Measurements from ENCODE around the gene CYP24A1.
"Not testable (repeated sequence)": the region's sequence is repeated elsewhere in the genome, so short reads cannot be mapped to it uniquely, and the experiment has no call there.

Gene CYP24A1

GRCh38 chr20:54132612-54133433, 41.0 kb downstream of the CYP24A1 start:
- DNase-seq: peak; percentile 91

GRCh38 chr20:54131675-54132611, 41.8 kb downstream of the CYP24A1 start:
- DNase-seq: peak; percentile 18

- not testable (repeated sequence) for DNase-seq
These were observed 42.7 kb downstream of the CYP24A1 start for GRCh38 chr20:54131125-54131524.

GRCh38 chr20:54129350-54129749, 44.4 kb downstream of the CYP24A1 start:
- no peak for DNase-seq

DNA sequence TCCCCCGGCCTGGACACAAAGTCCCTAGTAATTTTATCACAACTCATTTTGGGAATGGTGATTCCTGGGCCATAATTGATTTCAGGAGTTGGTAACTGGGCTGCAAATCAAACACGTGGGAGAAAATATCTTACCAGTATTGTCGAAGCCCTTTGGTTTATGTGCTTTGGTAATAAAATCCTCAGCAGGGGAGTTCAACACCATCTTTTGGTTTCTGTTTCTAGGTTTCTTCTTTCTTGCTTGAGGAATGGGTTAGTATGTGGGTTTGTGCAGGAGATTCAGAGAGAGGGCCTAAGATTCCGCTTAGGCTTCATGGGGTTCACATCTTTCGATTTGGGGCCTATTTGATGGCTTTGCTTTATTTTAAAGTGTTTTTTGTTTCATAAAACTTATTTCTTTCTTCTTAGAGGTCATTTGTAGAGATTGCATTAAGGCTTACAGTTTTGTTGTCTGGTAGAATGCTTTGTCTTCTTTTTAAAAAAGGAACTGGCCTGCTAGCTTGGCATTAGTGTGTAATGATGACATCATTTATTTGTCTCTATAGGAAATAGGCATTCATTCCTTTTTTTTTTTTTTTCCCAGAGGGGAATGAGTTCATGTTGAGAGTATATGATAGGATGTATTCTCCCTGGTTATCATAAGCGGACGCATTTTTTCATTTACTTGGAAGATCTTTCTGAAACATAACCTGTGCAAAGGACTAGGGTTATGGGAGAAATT, 45.8 kb downstream of the CYP24A1 start:
- peak; percentile 48 for DNase-seq

GRCh38 chr20:54126806-54127655, 46.8 kb downstream of the CYP24A1 start:
- DNase-seq: peak; percentile 15

GRCh38 chr20:54126328-54126727, 47.5 kb downstream of the CYP24A1 start:
- not testable (repeated sequence) for DNase-seq

DNA sequence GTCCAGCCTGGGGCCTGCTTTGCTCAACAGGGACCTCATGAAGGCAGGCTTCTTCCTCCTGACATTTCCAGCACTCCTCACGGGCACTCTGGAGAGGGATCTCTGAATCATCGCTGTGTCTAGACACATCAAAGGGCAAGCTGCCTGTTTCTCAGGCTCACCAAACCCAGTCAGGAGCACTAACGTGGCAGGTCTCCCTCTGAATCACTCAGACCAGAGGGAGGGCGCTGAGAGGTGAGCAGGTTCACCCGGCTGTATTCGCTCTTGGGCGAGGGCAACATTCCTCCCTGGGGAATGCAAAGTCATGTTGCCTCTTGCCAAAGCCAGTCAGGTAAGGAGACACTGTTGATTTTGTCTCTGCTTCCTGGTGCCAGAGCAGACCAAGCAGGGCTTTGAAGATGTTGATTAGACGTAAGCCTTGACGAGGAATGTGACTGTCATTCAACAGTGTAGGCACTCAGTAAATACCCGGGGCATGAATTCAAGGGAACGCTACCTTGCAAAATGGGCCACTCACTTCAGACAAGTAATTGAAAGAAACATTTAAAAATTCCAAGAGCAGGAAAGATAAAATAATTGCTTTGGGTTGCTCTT, 50.1 kb downstream of the CYP24A1 start:
- peak; percentile 97 for DNase-seq

DNA sequence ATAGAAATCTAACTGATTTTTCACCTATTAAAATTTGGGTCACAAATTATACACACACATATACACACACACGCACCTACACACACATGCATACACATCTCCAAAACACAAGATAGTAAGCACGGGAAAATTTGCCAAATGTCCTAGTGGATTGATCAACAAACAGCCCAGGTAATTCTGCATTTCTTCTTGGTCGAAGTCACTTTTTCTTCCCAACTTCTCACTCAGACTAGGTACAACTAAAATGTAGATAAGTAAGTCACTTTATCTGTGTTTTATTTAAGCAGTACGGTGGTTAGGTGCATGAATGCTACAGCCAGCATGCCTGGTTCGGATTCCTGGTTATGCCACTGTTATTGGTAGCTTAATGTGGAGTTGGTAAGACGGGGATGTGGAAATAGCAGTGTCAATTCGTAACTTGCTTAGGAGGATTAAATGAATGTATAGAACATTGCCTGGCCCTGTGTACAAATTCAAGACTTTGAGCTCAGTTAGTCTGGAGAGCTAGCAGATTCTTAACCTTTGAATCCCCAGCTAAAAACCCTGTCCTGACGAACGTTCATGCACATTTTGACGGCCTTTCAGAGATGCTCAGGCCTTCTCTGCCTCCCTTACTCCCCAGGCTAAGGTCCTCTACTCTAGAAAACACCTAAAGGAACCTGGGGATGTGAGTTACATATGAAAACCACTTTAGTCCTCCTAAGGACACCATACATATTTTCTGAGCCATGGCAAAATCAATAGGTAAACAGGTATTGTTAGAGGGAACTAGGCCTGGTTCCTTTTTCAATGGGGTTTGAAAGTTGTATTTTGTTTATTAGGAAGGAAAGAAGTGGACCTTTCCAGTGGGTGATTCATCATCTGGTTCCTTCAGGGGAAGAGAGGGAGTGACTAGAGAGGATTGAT, 50.9 kb downstream of the CYP24A1 start:
- DNase-seq: no peak

- DNase-seq: no peak
These were observed 51.6 kb downstream of the CYP24A1 start for GRCh38 chr20:54122189-54122588.

- no peak for DNase-seq
These were observed 54.0 kb downstream of the CYP24A1 start for GRCh38 chr20:54119744-54120143.

DNA sequence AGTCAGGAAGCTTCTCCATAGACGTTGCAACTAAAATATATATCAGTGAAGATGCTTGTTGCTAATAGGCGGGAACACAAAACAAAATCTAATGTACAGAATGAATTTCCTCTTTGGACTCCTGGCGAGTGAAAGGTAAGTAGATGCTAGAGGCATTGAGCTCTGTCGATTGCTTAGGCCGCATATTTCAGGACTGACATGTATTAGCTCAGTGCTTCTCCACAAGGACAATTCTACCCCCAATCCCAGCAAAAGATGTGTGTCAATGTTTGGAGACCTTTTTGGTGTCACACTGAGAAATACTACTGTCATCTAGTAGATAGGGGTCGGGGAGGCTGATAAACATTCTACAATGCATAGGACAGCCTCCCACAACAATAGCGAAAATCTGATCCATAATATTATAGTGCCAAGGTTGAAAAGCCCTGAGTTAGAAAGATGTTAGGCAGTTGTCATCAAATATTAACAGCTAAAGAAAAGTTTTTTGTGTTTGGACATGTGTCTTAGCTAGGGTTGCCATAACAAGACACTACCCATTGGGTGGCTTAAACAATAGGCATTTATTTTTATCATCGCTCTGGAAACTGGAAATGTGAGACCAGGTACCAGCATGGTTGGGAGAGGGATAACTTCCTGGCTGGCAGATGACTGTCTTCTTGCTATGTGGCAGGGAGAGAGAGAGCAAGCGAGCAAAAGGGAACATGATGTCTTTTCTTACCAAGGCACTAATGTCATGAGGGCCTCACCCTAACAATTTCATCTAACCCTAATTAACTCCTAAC, 55.4 kb downstream of the CYP24A1 start:
- no peak for DNase-seq

DNA sequence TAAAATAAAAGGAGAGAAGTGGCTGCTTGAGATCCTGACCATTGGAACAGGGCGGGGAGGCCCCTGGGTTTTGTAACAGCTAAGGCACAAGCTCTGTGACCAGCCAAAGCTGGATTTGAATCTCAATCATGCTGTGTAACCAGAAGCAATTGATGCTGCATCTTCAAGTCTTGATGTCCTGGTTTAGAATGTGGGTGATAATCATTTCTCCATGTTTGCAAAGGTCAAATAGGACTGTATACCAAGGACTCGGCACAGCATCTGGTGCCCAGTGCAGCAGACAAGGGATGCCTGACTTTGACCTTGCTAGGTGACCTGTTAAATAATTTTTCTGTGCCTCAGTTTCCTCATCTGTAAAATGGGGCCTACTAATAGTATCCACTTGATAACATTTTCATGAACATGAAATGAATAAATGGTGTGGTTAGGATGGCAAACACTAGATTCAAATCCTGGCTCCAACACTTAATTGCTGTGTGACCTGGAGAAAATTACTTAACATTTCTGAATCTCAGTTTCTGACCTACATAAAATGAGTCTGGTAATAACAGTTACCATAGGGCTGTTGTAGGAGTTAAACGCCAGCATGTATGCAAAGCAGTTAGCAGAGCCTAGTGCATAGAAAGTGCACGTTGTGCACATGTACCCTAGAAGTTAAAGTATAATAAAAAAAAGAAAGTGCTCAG, 57.1 kb downstream of the CYP24A1 start:
- DNase-seq: no peak

DNA sequence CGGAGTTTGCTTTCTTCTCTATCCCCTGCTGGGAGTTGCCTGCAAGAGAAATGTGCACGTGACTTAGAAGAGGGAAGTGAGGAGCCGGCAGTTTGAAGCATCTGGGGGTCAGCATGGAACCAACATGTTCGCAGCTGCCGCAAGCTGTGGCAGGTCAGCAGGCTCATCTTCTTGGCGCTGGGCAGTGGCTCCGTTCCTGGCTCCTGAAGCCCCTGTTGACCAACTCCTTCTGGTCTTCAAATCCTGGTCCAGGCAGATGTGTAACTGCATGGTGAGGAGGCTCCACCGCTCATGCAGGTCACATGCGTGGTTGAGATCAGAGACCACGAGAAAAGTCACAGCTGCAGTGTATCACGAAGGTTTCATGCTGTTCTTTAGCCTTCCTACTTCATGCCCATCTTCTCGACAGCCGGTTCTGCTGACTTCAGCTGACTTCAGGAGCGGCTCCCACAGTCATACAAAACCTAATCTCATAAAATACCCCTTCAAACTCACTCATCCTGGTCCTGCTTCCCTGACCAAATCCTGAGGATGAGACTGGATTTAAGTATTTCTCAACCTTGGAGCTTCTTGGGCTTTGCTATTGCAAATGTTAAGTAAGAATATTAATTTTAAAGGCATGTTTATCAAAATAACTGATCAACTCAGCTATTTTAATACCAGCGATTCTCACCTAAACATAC, 58.5 kb downstream of the CYP24A1 start:
- DNase-seq: no peak

GRCh38 chr20:54114109-54114508, 59.7 kb downstream of the CYP24A1 start:
- DNase-seq: no peak

DNA sequence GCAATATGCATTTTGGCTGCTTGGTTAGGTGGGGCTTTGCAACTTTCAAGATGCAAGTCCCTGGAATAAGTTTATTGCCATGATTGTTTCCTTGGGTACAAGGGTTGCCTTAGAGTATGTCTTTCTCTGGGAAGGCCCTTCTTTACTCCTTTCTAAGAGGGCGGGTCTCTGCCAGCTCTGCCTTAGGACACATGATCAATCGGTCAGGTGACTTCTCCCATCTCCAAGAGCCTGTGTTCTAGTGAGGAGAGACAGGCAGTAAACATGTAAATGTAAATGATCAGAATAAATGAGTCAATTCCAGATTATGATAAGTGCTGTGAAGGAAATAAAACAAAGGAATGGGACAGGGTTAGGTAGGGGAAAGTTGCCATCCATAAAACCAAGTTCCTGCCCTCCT, 60.2 kb downstream of the CYP24A1 start:
- no peak for DNase-seq

DNA sequence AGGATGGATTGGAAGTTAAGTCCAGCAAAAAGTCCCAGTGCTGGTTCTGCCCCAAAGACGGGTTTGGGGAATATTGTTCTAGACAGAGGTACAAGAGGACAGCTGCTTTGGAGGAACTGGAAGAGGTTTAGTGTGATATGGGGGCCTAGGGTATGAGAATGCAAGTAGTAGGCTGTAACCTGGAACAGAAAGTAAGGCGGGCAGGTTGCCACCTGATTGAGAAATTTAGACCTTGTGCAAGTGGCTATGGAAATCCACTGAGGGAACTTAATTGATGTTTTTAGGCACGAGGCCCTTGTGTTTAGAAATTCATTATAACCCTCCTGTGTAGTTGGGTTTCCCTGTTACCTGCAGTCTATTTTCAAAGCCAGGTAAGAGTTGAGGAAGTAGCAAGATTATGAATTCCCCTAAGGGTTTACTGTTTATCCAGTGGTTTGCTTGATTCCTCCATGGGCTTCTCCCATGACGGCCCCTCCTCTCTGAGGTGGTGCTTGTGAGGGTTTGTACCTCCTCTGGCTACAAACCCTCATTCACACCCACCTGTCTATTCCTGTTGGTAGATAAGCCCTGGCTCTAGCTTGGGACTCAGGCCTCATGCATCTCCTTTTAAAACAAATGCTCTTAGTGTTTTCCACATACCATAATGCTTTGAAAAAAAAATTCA, 61.4 kb downstream of the CYP24A1 start:
- no peak for DNase-seq

DNA sequence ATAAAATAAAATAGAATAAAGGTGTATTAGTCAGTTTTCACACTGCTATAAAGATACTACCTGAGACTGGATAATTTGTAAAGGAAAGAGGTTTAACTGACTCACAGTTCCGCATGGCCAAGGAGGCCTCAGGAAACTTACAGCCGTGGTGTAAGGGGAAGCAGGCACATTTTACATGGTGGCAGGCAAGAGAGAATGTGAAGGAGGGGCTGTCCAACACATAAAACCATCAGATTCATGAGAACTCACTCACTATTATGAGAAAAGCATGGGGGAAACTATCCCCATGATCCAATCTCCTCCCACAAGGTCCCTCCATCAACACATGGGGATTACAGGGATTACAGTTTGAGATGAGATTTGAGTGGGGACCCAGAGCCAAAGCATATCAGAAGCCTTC, 62.3 kb downstream of the CYP24A1 start:
- no peak for DNase-seq
